ENCODE results near the gene CMYA5.

DNA sequence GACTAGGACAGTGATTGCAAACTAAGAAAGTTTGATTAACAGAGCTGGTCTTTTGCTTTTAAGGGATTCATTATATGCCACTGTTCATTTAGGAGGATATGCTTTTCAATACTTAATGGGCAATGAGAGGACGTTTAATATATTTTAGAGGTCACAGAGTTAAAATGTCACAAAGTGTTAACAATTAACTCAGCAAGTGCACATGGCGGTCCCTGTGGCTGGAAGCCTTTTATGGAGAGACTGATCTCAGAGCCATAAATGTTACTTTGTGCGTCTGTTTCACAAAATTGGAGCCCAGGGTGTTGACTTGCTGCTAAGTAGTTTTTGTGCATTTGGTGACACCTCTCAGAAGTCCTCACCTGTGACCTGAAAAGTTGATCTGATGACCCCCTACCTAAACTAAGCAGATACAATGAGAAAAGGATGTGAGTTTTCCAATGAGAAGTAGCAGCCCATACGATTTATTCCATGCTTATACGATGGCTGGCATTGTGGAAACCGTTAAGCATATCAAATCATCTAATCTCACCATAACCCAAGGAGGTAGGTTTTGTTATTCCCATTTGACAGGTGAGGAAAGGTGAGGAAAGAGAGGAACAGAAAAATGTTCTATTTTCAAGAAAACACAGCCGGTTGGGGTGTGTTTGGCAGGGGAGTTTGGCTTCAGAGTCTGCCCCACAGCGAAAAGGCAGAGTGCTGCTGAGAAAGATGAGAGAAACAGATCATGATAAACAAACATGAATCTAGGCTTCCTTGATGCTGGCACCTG is 64.4 kb downstream of the CMYA5 start:
- TF ChIP-seq, protein P1, sequence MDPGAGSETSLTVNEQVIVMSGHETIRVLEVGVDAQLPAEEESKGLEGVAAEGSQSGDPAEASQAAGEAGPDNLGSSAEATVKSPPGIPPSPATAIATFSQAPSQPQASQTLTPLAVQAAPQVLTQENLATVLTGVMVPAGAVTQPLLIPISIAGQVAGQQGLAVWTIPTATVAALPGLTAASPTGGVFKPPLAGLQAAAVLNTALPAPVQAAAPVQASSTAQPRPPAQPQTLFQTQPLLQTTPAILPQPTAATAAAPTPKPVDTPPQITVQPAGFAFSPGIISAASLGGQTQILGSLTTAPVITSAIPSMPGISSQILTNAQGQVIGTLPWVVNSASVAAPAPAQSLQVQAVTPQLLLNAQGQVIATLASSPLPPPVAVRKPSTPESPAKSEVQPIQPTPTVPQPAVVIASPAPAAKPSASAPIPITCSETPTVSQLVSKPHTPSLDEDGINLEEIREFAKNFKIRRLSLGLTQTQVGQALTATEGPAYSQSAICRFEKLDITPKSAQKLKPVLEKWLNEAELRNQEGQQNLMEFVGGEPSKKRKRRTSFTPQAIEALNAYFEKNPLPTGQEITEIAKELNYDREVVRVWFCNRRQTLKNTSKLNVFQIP (CRISPR knock-in tag; IDR thresholded peaks at IDR 0.05; ENCODE audit: borderline replicate concordance, low read depth) = no peak
- TF ChIP-seq ZFP30 (CRISPR knock-in tag; IDR thresholded peaks at IDR 0.05) = no peak
- no peak for TF ChIP-seq ZFP3 (CRISPR knock-in tag; IDR thresholded peaks at IDR 0.05)
- TF ChIP-seq GLIS3 (CRISPR knock-in tag; IDR thresholded peaks at IDR 0.05) = no peak
- TF ChIP-seq, protein P2, sequence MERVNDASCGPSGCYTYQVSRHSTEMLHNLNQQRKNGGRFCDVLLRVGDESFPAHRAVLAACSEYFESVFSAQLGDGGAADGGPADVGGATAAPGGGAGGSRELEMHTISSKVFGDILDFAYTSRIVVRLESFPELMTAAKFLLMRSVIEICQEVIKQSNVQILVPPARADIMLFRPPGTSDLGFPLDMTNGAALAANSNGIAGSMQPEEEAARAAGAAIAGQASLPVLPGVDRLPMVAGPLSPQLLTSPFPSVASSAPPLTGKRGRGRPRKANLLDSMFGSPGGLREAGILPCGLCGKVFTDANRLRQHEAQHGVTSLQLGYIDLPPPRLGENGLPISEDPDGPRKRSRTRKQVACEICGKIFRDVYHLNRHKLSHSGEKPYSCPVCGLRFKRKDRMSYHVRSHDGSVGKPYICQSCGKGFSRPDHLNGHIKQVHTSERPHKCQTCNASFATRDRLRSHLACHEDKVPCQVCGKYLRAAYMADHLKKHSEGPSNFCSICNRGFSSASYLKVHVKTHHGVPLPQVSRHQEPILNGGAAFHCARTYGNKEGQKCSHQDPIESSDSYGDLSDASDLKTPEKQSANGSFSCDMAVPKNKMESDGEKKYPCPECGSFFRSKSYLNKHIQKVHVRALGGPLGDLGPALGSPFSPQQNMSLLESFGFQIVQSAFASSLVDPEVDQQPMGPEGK (CRISPR knock-in tag; IDR thresholded peaks at IDR 0.05; ENCODE audit: borderline replicate concordance) = no peak
- no peak for TF ChIP-seq ZNF565 (CRISPR knock-in tag; conservative IDR thresholded peaks at IDR 0.05; ENCODE audit: low read depth)
- TF ChIP-seq PPARA (CRISPR knock-in tag; IDR thresholded peaks at IDR 0.05; ENCODE audit: borderline replicate concordance) = no peak
- TF ChIP-seq TCF4 (CRISPR knock-in tag; IDR thresholded peaks at IDR 0.05; ENCODE audit: borderline replicate concordance) = no peak
- TF ChIP-seq RARB (CRISPR knock-in tag; IDR thresholded peaks at IDR 0.05) = no peak
